ENCODE results near the gene PKD1L1.

PKD1L1 gene

GRCh38 chr7:47962262-47962661, 14.0 kb upstream of the PKD1L1 start:
- no peak for TF ChIP-seq FOXM1 (IDR thresholded peaks at IDR 0.05; ENCODE audit: borderline replicate concordance, low read depth)
- peak; percentile 8; the same call in 1 of the 2 replicates for TF ChIP-seq NFIC (IDR thresholded peaks at IDR 0.05)

- TF ChIP-seq TEAD4 (IDR thresholded peaks at IDR 0.05) (no peak), FOXM1 (IDR thresholded peaks at IDR 0.05; ENCODE audit: borderline replicate concordance, low read depth) (no peak), REST (IDR thresholded peaks at IDR 0.05; ENCODE audit: low read depth) (no peak), CEBPB (IDR thresholded peaks at IDR 0.05) (no peak), EGR1 (IDR thresholded peaks at IDR 0.05) (no peak), RAD21 (IDR thresholded peaks at IDR 0.05; ENCODE audit: low read depth) (no peak), EP300 (IDR thresholded peaks at IDR 0.05; ENCODE audit: borderline replicate concordance) (no peak), NFIC (IDR thresholded peaks at IDR 0.05) (no peak), USF1 (IDR thresholded peaks at IDR 0.05) (no peak), MAX (IDR thresholded peaks at IDR 0.05) (no peak), TAF1 (IDR thresholded peaks at IDR 0.05; ENCODE audit: low read depth) (no peak), ZBTB7A (IDR thresholded peaks at IDR 0.05; ENCODE audit: low read depth) (no peak), YY1 (IDR thresholded peaks at IDR 0.05; ENCODE audit: low read depth) (no peak)
Observed at GRCh38 chr7:47957156-47957555, 8.9 kb upstream of the PKD1L1 start.

GRCh38 chr7:47956220-47956619, 8.0 kb upstream of the PKD1L1 start:
- TF ChIP-seq MAX (IDR thresholded peaks at IDR 0.05) = no peak
- no peak for TF ChIP-seq TAF1 (IDR thresholded peaks at IDR 0.05; ENCODE audit: low read depth)
- TF ChIP-seq USF1 (IDR thresholded peaks at IDR 0.05) = no peak
- TF ChIP-seq RAD21 (IDR thresholded peaks at IDR 0.05; ENCODE audit: low read depth) = no peak
- no peak for TF ChIP-seq CEBPB (IDR thresholded peaks at IDR 0.05)
- TF ChIP-seq EP300 (IDR thresholded peaks at IDR 0.05; ENCODE audit: borderline replicate concordance) = no peak

GRCh38 chr7:47954231-47954911, 6.1 kb upstream of the PKD1L1 start:
- TF ChIP-seq TAF1 (IDR thresholded peaks at IDR 0.05; ENCODE audit: low read depth) (no peak), FOXM1 (IDR thresholded peaks at IDR 0.05; ENCODE audit: borderline replicate concordance, low read depth) (no peak), MAX (IDR thresholded peaks at IDR 0.05) (no peak), EGR1 (IDR thresholded peaks at IDR 0.05) (no peak), EP300 (IDR thresholded peaks at IDR 0.05; ENCODE audit: borderline replicate concordance) (no peak), YY1 (IDR thresholded peaks at IDR 0.05; ENCODE audit: low read depth) (no peak), USF1 (IDR thresholded peaks at IDR 0.05) (no peak), REST (IDR thresholded peaks at IDR 0.05; ENCODE audit: low read depth) (no peak), TEAD4 (IDR thresholded peaks at IDR 0.05) (no peak), NFIC (IDR thresholded peaks at IDR 0.05) (no peak), CEBPB (IDR thresholded peaks at IDR 0.05) (no peak), RAD21 (IDR thresholded peaks at IDR 0.05; ENCODE audit: low read depth) (no peak), ZBTB7A (IDR thresholded peaks at IDR 0.05; ENCODE audit: low read depth) (no peak), CREB1 (IDR thresholded peaks at IDR 0.05; ENCODE audit: low read depth) (no peak), TCF12 (IDR thresholded peaks at IDR 0.05; ENCODE audit: low read depth) (no peak)

- TF ChIP-seq TAF1 (IDR thresholded peaks at IDR 0.05; ENCODE audit: low read depth) = no peak
Observed at GRCh38 chr7:47953822-47954221, 5.6 kb upstream of the PKD1L1 start.

- no peak for TF ChIP-seq MAX (IDR thresholded peaks at IDR 0.05)
- no peak for TF ChIP-seq REST (IDR thresholded peaks at IDR 0.05; ENCODE audit: low read depth)
- no peak for TF ChIP-seq EP300 (IDR thresholded peaks at IDR 0.05; ENCODE audit: borderline replicate concordance)
- TF ChIP-seq CREB1 (IDR thresholded peaks at IDR 0.05; ENCODE audit: low read depth) = no peak
- no peak for TF ChIP-seq CEBPB (IDR thresholded peaks at IDR 0.05)
- TF ChIP-seq TAF1 (IDR thresholded peaks at IDR 0.05; ENCODE audit: low read depth) = no peak
Observed at GRCh38 chr7:47952224-47952623, 4.0 kb upstream of the PKD1L1 start.
